ENCODE results near the gene TTC16.

TTC16 gene

DNA sequence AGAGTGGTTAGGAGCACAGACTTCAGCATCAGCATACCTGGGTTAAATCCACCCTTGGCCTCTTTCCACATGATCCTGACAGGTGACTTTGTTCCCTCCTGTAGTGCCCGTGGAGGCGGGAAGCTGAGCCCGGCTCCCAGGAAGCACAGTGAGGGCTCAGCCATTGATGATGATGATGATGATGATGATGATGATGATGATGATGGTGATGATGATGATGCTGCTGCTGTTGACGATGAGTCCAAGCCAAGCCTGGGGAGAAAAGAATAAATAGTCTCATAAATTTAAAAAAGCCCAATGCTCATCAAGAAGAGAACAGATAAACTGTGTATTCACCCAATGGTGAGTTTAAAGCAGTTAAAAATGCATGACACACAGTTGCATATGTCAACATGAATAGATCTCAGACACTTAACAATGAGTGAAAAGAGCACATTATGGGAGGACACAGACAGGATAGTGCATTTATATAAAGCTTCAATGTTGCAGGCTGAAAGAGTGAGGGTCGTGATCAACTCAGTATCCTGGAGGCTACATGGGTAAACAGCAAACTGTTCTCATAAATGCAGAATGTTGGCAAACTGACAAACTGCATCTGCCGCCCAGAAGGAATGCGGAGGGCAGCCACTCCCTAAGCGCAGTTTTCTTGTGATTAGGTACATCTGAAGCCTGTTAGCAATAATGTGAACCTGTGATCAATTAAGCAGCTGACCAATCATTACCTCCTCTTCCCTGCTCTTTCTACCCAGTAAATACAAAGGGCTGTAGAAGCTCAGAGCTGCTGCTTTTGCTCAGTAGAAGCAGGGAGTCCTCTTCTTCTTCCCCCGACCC, 20.8 kb upstream of the TTC16 start:
- no peak overlapping the region for H3K4me3 ChIP-seq (ENCODE audit: low read depth, low read length)
- ChIA-PET POLR2A (no interaction called here), CTCF (interaction anchor here (0.9 to 2.7 kb wide), 3 partner anchors 12 to 40 kb away, joined by 3 to 9 read pairs (median 3); partner anchors contain the start of gene TOR2A)
- DNase-seq (ENCODE audit: low read depth, low spot score), result no peak
- TF ChIP-seq, protein P1, sequence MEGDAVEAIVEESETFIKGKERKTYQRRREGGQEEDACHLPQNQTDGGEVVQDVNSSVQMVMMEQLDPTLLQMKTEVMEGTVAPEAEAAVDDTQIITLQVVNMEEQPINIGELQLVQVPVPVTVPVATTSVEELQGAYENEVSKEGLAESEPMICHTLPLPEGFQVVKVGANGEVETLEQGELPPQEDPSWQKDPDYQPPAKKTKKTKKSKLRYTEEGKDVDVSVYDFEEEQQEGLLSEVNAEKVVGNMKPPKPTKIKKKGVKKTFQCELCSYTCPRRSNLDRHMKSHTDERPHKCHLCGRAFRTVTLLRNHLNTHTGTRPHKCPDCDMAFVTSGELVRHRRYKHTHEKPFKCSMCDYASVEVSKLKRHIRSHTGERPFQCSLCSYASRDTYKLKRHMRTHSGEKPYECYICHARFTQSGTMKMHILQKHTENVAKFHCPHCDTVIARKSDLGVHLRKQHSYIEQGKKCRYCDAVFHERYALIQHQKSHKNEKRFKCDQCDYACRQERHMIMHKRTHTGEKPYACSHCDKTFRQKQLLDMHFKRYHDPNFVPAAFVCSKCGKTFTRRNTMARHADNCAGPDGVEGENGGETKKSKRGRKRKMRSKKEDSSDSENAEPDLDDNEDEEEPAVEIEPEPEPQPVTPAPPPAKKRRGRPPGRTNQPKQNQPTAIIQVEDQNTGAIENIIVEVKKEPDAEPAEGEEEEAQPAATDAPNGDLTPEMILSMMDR (IDR thresholded peaks at IDR 0.05; ENCODE audit: insufficient read depth, low read length, missing control alignments), result no peak

DNA sequence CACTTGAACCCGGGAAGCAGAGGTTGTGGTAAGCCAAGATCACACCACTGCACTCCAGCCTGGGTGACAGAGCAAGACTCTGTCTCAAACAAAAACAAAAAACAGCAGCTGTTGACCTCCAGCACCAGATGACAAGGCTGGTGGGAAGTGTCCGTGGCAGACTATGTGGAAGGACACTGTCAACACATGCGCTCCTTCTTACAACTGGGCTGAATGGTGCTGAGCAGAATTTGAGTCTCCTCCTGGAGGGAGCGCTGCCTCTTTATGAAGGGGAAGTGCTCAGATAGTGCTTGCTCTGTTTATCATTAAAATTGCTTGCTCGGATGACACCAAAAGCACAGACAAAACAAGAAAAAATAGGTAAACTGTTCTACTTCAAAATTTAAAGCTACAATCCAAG, 18.3 kb upstream of the TTC16 start:
- TF ChIP-seq, protein P1 (IDR thresholded peaks at IDR 0.05; ENCODE audit: insufficient read depth, low read length, missing control alignments), result no peak
- POLR2A ChIA-PET, result no interaction called here
- CTCF ChIA-PET, result interaction anchor here (1.0 to 1.3 kb wide), 2 partner anchors 37 to 172 kb away, joined by 3 to 4 read pairs; partner anchors contain the start of gene TOR2A
- no peak for DNase-seq (ENCODE audit: low read depth, low spot score)
- no peak overlapping the region for H3K4me3 ChIP-seq (ENCODE audit: low read depth, low read length)

DNA sequence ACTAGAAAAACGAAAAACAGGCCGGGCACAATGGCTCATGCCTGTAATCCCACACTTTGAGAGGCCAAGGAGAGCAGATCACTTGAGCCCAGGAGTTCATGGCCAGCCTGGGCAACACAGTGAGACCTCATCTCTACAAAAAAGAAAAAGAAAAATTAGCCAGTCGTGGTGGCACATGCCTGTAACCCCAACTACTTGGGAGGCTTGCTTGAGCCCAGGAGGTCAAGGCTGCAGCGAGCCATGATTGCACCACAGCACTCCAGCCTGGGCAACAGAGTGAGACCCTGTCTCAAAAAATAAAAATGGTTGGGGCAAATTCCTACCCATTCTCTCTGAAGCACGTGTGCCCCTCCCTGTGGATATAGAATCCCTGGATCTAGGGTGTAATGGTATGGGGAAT, 17.5 kb upstream of the TTC16 start:
- H3K4me3 ChIP-seq (ENCODE audit: low read depth, low read length), result no peak overlapping the region
- TF ChIP-seq, protein P1 (IDR thresholded peaks at IDR 0.05; ENCODE audit: insufficient read depth, low read length, missing control alignments), result no peak
- DNase-seq (ENCODE audit: low read depth, low spot score), result no peak
- ChIA-PET POLR2A (interaction anchor here (0.6 kb wide), 1 partner anchor 80 kb away, joined by 4 read pairs; no protein-coding TSS in a partner anchor), CTCF (no interaction called here)

DNA sequence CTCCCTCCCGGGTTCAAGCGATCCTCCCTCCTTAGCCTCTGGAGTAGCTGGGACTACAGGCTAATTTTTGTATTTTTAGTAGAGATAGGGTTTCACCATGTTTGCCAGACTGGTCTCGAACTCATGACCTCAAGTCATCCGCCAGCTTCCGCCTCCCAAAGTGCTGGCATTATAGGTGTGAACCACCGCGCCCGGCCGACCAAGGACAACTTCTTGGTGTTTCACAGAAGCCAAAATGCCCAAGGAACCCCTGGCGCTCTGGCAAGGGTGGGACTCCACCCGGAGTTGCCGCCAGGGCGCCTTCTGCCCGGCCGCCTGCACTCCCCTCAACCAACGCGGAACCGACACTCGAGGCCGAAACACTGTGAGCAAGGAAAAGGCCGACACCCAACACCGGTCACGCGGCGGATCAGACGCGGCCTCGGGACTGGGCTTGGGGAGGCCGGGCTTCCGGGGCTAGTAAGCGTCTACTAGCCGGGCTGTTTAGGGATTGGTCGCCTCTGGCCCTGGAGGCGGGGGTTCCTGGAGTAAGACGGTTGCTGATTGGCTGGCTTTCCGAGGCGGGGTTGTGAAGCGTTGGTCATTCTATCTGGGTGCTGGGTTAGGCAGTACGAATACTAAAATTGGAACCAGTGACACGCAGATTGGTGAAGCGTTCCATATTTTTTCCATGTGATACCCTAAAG, 16.8 kb upstream of the TTC16 start:
- TF ChIP-seq, protein P1 (IDR thresholded peaks at IDR 0.05; ENCODE audit: insufficient read depth, low read length, missing control alignments), result peak; percentile 7
- CTCF ChIA-PET, result no interaction called here
- POLR2A ChIA-PET, result no interaction called here
- peak; percentile 75 for DNase-seq (ENCODE audit: low read depth, low spot score)
- peak overlapping the region; percentile 50 for H3K4me3 ChIP-seq (ENCODE audit: low read depth, low read length)

DNA sequence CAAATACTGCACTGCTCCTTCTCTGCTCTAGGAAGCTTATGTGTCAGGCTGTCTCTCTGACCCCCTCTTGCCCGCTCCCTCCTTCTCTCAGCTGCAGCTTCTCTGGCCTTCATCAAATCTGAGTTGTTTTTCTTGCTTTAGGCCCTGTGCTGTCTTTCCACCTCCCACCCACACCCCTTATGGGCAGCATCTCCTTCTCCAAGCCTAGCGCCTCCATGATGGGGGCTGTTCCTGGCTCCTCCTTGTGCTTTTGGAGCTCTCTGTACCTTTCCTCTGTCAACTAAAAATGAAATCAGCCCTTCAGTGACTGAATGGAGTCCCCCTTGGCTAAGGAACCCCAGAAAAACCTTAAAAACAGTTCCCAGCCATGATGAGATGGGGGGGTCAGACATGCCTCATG, 15.7 kb upstream of the TTC16 start:
- ChIA-PET POLR2A (interaction anchor here (0.6 kb wide), 1 partner anchor 74 kb away, joined by 3 read pairs; no protein-coding TSS in a partner anchor), CTCF (interaction anchor here (1.4 to 1.5 kb wide), 2 partner anchors 15 to 35 kb away, joined by 3 to 6 read pairs; partner anchors contain the start of genes PTRH1, TOR2A and TTC16)
- H3K4me3 ChIP-seq (ENCODE audit: low read depth, low read length), result no peak overlapping the region
- TF ChIP-seq, protein P1 (IDR thresholded peaks at IDR 0.05; ENCODE audit: insufficient read depth, low read length, missing control alignments), result no peak
- DNase-seq (ENCODE audit: low read depth, low spot score), result no peak

All from AG04449 (cell line).